GM19467 (cell line): ENCODE measurements around the gene RTP5.

ENCODE experiments used
- ATAC-seq: cut with Tn5 transposase; IDR thresholded peaks from one replicate; pipeline ENCODE4 v1.9.1; 2021; ENCODE audit warnings: mild to moderate bottlenecking, moderate library complexity; ENCODE audit not compliant: unreplicated experiment

Gene RTP5

DNA sequence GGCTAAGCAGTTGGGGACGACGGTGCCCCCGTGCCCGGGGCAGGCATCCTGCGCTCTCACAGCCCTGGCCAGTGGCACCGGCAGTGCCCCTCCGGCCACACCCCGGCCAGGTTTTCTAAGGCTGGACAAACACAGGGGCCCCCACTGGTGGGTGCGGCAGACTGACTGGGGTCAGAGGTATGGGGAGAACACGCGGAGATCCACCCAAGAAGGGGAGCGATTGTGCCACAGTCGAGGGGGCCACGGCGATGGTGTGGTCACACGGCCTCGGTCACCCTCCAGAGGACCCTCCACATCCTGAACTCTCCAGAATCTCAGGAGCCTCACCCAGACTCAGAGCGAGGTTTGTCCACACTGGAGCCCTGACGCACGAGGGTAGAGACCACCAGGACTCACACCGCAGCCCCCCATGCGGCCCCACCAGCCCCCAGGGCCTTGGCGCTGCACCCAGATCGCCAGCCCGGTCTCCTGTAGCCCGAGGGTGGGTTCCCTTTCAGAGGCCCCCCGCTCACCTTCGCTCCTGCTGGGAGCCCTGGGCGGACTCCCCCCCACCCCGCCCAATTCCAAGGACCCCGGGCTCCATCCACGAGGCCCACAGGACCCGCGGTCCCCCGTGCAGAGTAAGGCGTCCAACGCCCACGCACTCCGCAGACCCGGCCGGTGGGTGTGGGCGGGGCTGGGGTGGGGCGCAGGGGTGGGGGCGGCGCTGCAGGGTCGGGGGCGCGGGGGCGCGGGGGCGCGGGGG lies 26.0 kb upstream of the RTP5 start:
- no peak for ATAC-seq

DNA sequence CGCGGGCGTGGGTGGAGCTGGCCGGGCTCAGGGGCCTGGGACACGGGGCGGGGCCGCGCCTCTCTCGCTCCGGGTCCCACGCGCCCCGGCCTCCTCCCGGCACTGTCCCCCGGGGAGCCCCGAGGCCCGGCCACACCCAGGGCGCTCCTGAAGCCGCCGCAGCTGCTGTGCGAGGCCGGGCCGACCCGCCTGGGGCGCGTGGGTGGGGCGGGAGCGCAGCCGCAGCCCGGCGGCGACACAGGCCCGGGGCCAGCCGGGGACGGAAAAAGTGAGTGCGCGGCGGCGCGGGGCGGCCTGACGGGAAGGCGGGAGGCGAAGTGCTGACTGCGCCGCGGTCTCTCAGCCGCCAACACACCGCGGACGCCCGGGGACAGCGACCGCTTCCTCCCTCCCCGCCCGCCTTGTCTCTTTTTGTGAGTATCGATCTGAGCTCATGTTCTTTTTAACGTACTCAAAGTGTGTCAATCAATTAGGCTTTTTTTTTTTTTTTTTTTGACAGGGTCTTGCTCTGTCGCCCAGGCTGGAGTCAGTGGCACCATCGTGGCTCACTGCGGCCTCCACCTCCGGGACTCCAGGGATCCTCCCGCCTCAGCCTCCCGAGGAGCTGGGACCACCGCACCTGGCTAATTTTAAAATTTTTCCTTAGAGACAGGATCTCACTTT lies 25.3 kb upstream of the RTP5 start:
- ATAC-seq, result no peak

DNA sequence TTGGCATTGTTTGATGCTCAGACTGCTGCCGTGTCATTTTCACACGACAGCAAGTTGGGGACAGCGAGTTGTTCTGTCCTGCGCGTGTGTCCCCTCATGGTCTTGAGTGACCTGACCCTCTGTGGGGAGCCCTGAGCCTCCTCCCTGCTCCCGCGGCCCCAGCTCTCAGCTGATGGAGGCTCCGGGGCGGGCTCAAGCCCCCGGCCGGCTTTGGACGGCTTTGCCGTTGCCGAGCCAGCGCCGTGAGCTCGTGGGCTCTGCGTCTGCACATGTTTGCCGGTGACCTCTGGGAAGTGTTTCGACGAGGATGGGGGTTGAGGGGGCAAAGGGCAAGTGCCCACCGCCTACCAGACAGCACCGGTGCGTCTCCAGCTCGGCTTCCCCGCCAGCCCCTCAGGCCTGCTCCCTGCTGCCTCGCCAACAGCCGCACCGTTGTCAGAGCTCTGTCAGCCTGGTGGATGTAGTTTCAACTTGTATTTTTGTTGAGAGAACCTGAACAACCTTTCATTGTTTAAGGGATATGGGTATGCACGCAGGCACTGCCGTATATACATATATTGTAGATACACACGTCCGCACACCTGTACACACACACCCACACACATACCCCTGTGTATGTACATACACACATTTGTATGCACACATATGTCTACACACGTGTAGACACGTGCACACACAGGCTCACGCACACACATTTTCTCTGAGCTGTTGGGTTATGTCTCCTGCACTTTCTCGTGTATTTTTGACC lies 24.5 kb upstream of the RTP5 start:
- ATAC-seq, result no peak

DNA sequence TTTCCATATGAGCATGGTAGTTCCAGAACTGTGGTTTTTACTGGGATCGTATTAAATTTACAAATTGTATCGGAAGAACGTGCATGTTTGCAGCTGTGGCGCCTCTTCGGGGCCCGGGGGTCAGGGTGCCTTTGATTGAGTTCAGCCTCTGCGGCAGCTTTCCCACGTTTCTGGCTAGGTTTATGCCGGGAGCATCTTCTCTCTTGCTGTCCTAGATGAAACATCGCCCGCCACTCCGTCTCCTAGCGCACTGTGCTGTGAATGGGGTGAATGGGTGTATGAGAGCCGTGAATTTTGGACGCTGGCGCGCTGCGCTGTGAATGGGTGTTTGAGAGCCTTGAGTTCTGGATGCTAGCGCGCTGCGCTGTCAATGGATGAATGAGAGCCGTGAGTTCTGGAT lies 23.1 kb upstream of the RTP5 start:
- ATAC-seq, result no peak

- ATAC-seq, result no peak
These were observed 20.5 kb upstream of the RTP5 start for GRCh38 chr2:241848761-241849615.

- ATAC-seq, result no peak
These were observed 19.6 kb upstream of the RTP5 start for GRCh38 chr2:241849616-241850543.

GRCh38 chr2:241850544-241851324 lies 18.8 kb upstream of the RTP5 start:
- ATAC-seq, result no peak

- ATAC-seq, result no peak
These were observed 18.0 kb upstream of the RTP5 start for GRCh38 chr2:241851325-241852115.

GRCh38 chr2:241852116-241852980 lies 17.2 kb upstream of the RTP5 start:
- ATAC-seq, result no peak

DNA sequence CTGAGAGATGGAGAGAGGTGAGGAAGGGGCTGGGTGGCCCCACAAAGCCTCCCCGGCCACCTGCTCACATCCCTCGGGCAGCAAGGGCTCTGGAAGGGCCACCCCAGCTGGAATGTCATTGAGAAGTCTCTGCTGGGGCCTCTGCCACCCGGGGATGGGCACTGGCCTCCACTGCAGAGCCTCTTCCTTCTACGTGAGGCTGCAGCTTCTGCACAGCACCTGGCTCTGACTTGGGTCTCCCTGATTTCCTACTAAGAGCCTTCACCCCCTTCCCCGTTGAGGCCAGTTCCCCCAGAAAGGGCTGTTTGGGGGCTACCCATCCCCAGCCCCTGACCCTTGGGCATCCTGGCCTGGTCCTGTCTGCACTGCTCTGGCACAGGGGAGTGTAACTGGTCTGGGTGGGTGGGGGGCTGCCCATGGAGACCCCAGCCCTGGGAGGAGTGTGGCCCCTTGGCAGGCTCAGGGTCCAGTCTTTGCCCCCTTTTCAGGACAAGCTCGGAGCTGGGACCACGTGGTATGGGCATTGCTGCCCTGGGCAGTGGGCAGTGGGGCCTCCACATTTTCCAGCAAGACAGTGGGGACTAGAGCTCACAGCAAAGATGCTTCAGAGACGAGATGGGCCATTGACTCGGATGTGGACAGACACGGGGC lies 16.4 kb upstream of the RTP5 start:
- no peak for ATAC-seq

DNA sequence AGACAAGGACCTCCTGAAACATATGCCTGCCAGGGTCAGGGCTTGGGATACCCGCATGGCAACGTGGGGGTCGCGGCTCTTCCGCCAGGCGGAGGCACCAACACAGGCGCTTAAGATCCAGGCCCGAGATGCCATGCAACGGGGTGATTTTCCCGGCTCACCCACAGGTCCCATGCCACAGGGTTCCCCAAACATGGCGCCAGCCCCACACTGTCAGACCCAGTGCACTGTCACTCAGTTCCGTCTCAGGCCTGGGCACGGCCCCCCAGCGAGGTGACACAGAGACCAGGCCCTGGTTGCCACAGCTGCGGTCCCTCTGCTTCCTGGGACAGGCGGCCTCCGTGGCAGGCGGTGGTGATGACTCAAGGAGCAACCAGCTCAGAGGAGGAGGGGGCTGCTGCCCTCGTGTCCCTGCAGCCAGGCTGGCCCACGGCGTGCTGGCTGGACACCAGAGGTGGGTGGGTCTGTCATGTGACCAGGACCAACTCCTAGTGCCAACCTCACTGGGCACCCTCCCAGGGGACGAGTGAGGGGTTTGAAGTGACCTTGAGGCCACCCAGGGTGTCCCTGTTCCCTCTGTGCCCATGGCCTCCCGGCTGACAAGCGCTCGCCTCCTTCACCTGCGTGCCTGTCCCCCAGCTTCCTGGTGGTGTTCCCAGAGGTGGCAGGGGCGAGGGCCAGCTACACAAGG lies 15.7 kb upstream of the RTP5 start:
- no peak for ATAC-seq

DNA sequence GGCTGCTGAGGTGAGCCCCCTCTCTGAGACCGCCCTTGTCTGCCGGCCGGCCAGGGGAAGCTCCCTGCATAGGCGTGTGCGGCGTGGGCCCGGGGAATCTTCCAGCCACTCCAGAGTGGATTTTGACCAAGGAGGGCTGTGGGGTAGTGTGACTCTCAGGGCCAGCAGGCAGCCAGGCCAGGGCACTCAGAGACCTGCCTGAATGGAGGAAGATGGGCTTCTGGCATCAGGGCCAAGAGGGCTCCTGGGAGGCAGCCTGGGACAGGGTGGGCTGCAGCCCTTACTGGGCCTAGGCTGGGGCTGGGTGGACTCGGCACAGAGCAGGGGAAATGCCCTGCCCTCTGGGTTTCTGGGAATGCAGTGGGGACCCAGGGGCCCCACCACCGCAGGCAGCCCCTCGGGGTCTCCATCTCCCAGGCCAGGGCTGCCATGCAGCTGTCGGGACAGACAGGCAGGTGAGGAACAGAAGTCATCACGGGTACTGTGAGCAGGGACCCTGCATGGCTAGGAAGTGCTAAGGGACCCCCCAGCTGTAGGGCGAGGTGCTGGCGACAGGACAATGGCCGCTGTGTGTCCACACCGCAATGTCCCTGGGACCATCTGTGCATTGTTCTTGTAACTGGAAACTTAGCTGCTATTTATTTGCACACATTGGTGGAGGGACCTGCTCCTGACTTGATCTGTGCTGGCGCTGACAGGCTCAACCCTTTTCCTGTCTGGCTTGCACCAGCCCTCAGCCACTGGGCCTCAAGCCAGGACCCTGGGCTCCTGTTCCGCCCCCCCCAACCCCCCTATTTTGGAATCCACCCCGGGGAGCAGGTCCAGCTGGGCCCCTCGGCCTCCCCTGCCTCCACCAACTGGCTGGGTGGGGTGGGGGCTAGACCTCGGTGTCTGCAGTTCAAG lies 14.9 kb upstream of the RTP5 start:
- ATAC-seq, result no peak

GRCh38 chr2:241855245-241855887 lies 14.2 kb upstream of the RTP5 start:
- no peak for ATAC-seq

DNA sequence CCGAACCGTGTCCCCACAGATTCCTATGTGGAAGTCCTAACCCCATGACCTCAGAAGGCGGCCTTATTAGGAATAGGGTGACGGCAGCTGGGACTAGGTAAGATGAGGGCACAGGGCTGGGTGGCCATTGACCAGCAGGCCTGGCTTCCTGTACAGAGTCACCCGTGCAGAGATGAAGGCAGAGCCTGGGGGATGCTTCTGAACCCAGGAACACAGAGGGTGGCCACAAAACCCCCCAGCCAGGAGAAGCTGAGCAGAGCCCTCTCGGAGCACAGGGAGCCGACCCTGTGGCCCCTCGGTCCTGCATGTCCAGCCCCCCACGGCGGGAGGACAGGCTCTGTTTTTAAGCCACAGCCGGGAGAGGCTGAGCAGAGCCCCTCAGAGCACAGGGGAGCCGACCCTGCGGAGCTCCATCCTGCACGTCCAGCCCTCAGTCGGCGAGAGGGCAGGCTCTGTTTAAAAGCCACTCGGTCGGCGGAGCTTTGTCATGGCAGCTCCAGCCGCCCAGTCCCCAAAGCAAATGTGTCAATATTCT lies 13.6 kb upstream of the RTP5 start:
- no peak for ATAC-seq
